ENCODE results near the gene SCUBE2. TPM values are rescaled to one million over a fixed set of nuclear protein-coding genes. Genes with fewer than 3 reads are reported as not detected.
A peak's percentile ranks its signal among the peaks of the same experiment; 100 is the strongest.

Gene SCUBE2
- total RNA-seq, 1 donor from 2014 or later, result 5.0 TPM

DNA sequence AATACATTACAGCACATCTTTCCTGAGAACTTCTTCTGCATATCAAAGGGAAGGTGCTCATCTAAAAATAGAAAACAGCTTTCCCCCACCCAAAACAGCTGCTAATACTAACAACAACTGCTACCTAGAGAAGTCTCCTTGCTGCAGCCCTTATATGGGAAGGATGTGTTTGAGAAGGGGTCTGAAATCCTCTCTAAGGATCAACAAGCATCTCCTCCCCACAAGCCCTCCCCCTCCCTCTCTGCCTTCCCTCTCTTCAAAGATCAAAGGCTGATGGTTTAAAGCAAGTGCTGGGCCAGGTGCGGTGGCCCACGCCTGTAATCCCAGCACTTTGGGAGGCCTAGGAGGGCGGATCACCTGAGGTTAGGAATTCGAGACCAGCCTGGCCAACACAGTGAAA, 33.5 kb downstream of the SCUBE2 start:
- Mint-ChIP-seq H3K4me1 (ENCODE audit: low read depth) (peaks cover 22% of the 10 kb centered on the region), H3K9me3 (ENCODE audit: low read depth) (no peaks in the 10 kb centered on the region), H3K27me3 (ENCODE audit: low read depth) (no peaks in the 10 kb centered on the region), H3K4me3 (ENCODE audit: unreplicated experiment) (no peak overlapping the region), H3K36me3 (ENCODE audit: low read depth) (peaks cover 4% of the 10 kb centered on the region), H3K27ac (ENCODE audit: unreplicated experiment) (no peak overlapping the region)
- no peak for DNase-seq (ENCODE audit: low spot score)
- TF ChIP-seq, protein P1, sequence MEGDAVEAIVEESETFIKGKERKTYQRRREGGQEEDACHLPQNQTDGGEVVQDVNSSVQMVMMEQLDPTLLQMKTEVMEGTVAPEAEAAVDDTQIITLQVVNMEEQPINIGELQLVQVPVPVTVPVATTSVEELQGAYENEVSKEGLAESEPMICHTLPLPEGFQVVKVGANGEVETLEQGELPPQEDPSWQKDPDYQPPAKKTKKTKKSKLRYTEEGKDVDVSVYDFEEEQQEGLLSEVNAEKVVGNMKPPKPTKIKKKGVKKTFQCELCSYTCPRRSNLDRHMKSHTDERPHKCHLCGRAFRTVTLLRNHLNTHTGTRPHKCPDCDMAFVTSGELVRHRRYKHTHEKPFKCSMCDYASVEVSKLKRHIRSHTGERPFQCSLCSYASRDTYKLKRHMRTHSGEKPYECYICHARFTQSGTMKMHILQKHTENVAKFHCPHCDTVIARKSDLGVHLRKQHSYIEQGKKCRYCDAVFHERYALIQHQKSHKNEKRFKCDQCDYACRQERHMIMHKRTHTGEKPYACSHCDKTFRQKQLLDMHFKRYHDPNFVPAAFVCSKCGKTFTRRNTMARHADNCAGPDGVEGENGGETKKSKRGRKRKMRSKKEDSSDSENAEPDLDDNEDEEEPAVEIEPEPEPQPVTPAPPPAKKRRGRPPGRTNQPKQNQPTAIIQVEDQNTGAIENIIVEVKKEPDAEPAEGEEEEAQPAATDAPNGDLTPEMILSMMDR (IDR thresholded peaks at IDR 0.05), result no peak

DNA sequence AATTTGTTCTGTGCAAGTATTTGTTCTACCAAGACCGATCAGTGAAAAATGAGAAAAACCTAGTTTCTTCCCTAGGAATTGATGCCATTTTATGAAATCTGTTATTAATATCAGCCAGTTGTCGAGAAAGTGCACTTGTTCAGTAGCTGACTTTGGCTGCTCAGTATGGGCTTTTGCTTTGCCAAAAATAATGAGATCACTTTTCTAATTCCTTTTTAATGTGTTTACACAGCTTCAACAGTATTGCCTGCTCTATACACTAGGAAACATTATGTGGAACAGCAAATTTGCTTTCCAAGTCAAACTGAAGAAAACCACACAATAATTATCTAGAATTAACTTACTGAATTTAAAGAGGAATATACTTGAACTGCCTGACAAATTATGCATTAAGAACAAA, 34.4 kb downstream of the SCUBE2 start:
- Mint-ChIP-seq H3K36me3 (ENCODE audit: low read depth) (peaks cover 8% of the 10 kb centered on the region), H3K4me3 (ENCODE audit: unreplicated experiment) (no peak overlapping the region), H3K27ac (ENCODE audit: unreplicated experiment) (peak overlapping the region; percentile 53), H3K9me3 (ENCODE audit: low read depth) (no peaks in the 10 kb centered on the region), H3K4me1 (ENCODE audit: low read depth) (peaks cover 22% of the 10 kb centered on the region), H3K27me3 (ENCODE audit: low read depth) (no peaks in the 10 kb centered on the region)
- DNase-seq (ENCODE audit: low spot score), result no peak
- TF ChIP-seq, protein P1 (IDR thresholded peaks at IDR 0.05), result no peak

- Mint-ChIP-seq H3K27me3 (ENCODE audit: low read depth) (no peaks in the 10 kb centered on the region), H3K27ac (ENCODE audit: unreplicated experiment) (peak overlapping the region; percentile 53), H3K4me3 (ENCODE audit: unreplicated experiment) (no peak overlapping the region), H3K9me3 (ENCODE audit: low read depth) (no peaks in the 10 kb centered on the region), H3K4me1 (ENCODE audit: low read depth) (peaks cover 22% of the 10 kb centered on the region), H3K36me3 (ENCODE audit: low read depth) (peaks cover 8% of the 10 kb centered on the region)
- no peak for DNase-seq (ENCODE audit: low spot score)
- TF ChIP-seq, protein P1 (IDR thresholded peaks at IDR 0.05), result no peak
Measured at GRCh38 chr11:9056467-9056866, 34.9 kb downstream of the SCUBE2 start.

GRCh38 chr11:9053316-9054035, 37.9 kb downstream of the SCUBE2 start:
- DNase-seq (ENCODE audit: low spot score), result no peak
- TF ChIP-seq, protein P1 (IDR thresholded peaks at IDR 0.05), result no peak
- Mint-ChIP-seq H3K4me3 (ENCODE audit: unreplicated experiment) (no peak overlapping the region), H3K36me3 (ENCODE audit: low read depth) (peaks cover 4% of the 10 kb centered on the region), H3K27me3 (ENCODE audit: low read depth) (no peaks in the 10 kb centered on the region), H3K9me3 (ENCODE audit: low read depth) (no peaks in the 10 kb centered on the region), H3K27ac (ENCODE audit: unreplicated experiment) (no peak overlapping the region), H3K4me1 (ENCODE audit: low read depth) (peaks cover 22% of the 10 kb centered on the region)

DNA sequence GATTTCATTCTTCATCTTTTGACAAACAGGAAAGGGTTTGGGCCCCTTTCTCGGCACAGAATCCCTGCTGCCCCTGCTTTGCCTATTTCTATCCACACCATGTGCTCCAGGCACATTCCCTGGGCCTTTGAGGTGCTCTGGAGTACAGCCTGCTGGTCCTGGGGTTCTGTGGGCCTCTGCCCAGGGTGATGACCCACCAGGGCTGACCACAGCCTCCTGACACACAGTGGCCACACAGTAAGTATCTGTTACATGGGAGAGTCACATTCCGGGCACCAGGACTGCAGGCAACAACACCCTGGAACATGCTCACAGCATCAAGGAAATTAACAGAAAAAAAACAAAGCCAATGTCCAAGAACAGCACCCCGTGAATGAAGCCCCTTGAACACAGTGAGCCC, 39.1 kb downstream of the SCUBE2 start:
- Mint-ChIP-seq H3K9me3 (ENCODE audit: low read depth) (no peaks in the 10 kb centered on the region), H3K27me3 (ENCODE audit: low read depth) (no peaks in the 10 kb centered on the region), H3K4me1 (ENCODE audit: low read depth) (peaks cover 22% of the 10 kb centered on the region), H3K4me3 (ENCODE audit: unreplicated experiment) (no peak overlapping the region), H3K36me3 (ENCODE audit: low read depth) (peaks cover 4% of the 10 kb centered on the region), H3K27ac (ENCODE audit: unreplicated experiment) (no peak overlapping the region)
- TF ChIP-seq, protein P1 (IDR thresholded peaks at IDR 0.05), result no peak
- no peak for DNase-seq (ENCODE audit: low spot score)
